SK-N-SH treated with all-trans-retinoic acid at 6 μM for 48 hours (cell line): ENCODE measurements around the gene BAZ1A.

ENCODE experiments used
- ESRRG ChIP-seq: fragments of 250-450 bp; sonication (Bioruptor Pico); IDR thresholded peaks from 2 replicates; pipeline ENCODE4 v1.6.1; 2021; ENCODE audit warnings: mild to moderate bottlenecking
- TSHZ2 ChIP-seq: fragments of 250-450 bp; sonication (Bioruptor Pico); IDR thresholded peaks from 2 replicates; pipeline ENCODE4 v1.5.0; 2020; ENCODE audit warnings: mild to moderate bottlenecking, moderate library complexity

GRCh38 chr14:34883954-34884353, 8.8 kb upstream of the BAZ1A start:
- TF ChIP-seq ESRRG (CRISPR knock-in tag) (no peak), TSHZ2 (no peak)
